Sigmoid colon (tissue), 4 donors: ENCODE measurements around the gene RNF217.

Source experiments
- CTCF ChIP-seq, 4 experiments: fragments of 450-650 bp in 3 of 4; fragments of 200-600 bp in 1 of 4; IDR thresholded peaks; one replicate each; pipeline ENCODE4 v1.5.1; 2016 to 2019; ENCODE audit warnings: antibody characterized with exemption in 4 of 4, mild to moderate bottlenecking in 3 of 4, moderate library complexity in 2 of 4
- EP300 ChIP-seq, 4 donors: sonication (generic); formaldehyde crosslinking; IDR thresholded peaks; one replicate each; pipeline ENCODE4 v1.6.1; 2017; ENCODE audit warnings: antibody characterized with exemption in 4 of 4
- POLR2AphosphoS5 ChIP-seq, 4 donors: sonication (generic); formaldehyde crosslinking; IDR thresholded peaks; one replicate each; pipeline ENCODE4 v1.6.1; 2017; ENCODE audit warnings: antibody characterized with exemption in 4 of 4

- TF ChIP-seq CTCF (IDR thresholded peaks at IDR 0.05) (no peak), POLR2AphosphoS5 (IDR thresholded peaks at IDR 0.05) (no peak), EP300 (IDR thresholded peaks at IDR 0.05) (no peak)
These were observed 155.6 kb downstream of the RNF217 start for GRCh38 chr6:125117818-125118217.
